Measurements from ENCODE around the gene PCBP3. TPM values are rescaled to one million over a fixed set of nuclear protein-coding genes. Genes with fewer than 3 reads are reported as not detected.

PCBP3 gene
- total and polyA plus RNA-seq, 2 experiments from 2014 or later = 3.4 to 4.3 TPM

- Histone ChIP-seq H3K27ac (no peak overlapping the region), H3K9me3 (ENCODE audit: low read depth) (no peaks in the 10 kb centered on the region), H3K4me1 (ENCODE audit: low read depth) (peaks cover 4% of the 10 kb centered on the region), H3K36me3 (no peaks in the 10 kb centered on the region), H3K27me3 (no peaks in the 10 kb centered on the region), H3K4me3 (no peak overlapping the region)
- peak; percentile 89 for TF ChIP-seq CTCF (IDR thresholded peaks at IDR 0.05; ENCODE audit: low read depth, low read length)
- DNase-seq (ENCODE audit: low read depth in 1 of 2, low spot score in 1 of 2) = peak; percentile 94 to 95
Measured at GRCh38 chr21:45820171-45821091, 176.9 kb downstream of the PCBP3 start.

GRCh38 chr21:45821315-45821962, 177.9 kb downstream of the PCBP3 start:
- H3K9me3 ChIP-seq (ENCODE audit: low read depth) = no peaks in the 10 kb centered on the region
- no peak overlapping the region for H3K27ac ChIP-seq
- peaks cover 4% of the 10 kb centered on the region for H3K4me1 ChIP-seq (ENCODE audit: low read depth)
- no peak overlapping the region for H3K4me3 ChIP-seq
- no peak for TF ChIP-seq CTCF (IDR thresholded peaks at IDR 0.05; ENCODE audit: low read depth, low read length)
- no peaks in the 10 kb centered on the region for H3K27me3 ChIP-seq
- no peaks in the 10 kb centered on the region for H3K36me3 ChIP-seq
- DNase-seq (ENCODE audit: low read depth in 1 of 2, low spot score in 1 of 2) = no peak

- TF ChIP-seq CTCF (IDR thresholded peaks at IDR 0.05; ENCODE audit: low read depth, low read length) = no peak
- Histone ChIP-seq H3K36me3 (no peaks in the 10 kb centered on the region), H3K4me3 (no peak overlapping the region), H3K27me3 (no peaks in the 10 kb centered on the region), H3K9me3 (ENCODE audit: low read depth) (no peaks in the 10 kb centered on the region), H3K4me1 (ENCODE audit: low read depth) (peaks cover 4% of the 10 kb centered on the region), H3K27ac (no peak overlapping the region)
- no peak for DNase-seq (ENCODE audit: low read depth in 1 of 2, low spot score in 1 of 2)
Measured at GRCh38 chr21:45821998-45822397, 178.5 kb downstream of the PCBP3 start.

GRCh38 chr21:45822429-45823099, 179.0 kb downstream of the PCBP3 start:
- Histone ChIP-seq H3K27ac (no peak overlapping the region), H3K9me3 (ENCODE audit: low read depth) (no peaks in the 10 kb centered on the region), H3K36me3 (no peaks in the 10 kb centered on the region), H3K27me3 (no peaks in the 10 kb centered on the region), H3K4me1 (ENCODE audit: low read depth) (peaks cover 4% of the 10 kb centered on the region), H3K4me3 (no peak overlapping the region)
- no peak for DNase-seq (ENCODE audit: low read depth in 1 of 2, low spot score in 1 of 2)
- TF ChIP-seq CTCF (IDR thresholded peaks at IDR 0.05; ENCODE audit: low read depth, low read length) = no peak

- peaks cover 4% of the 10 kb centered on the region for H3K4me1 ChIP-seq (ENCODE audit: low read depth)
Measured at GRCh38 chr21:45823100-45823681, 179.7 kb downstream of the PCBP3 start.

More at GRCh38 chr21:45823100-45823681, 179.7 kb downstream of the PCBP3 start:
- H3K4me3 ChIP-seq = no peak overlapping the region
- H3K36me3 ChIP-seq = no peaks in the 10 kb centered on the region
- no peak for DNase-seq (ENCODE audit: low read depth in 1 of 2, low spot score in 1 of 2)
- no peaks in the 10 kb centered on the region for H3K27me3 ChIP-seq
- H3K9me3 ChIP-seq (ENCODE audit: low read depth) = no peaks in the 10 kb centered on the region
- TF ChIP-seq CTCF (IDR thresholded peaks at IDR 0.05; ENCODE audit: low read depth, low read length) = no peak
- H3K27ac ChIP-seq = no peak overlapping the region
